ENCODE measurements around the gene TBX20.
A peak's percentile ranks its signal among the peaks of the same experiment; 100 is the strongest.
"Not testable (repeated sequence)": the region's sequence is repeated elsewhere in the genome, so short reads cannot be mapped to it uniquely, and the experiment has no call there.

The TBX20 gene

DNA sequence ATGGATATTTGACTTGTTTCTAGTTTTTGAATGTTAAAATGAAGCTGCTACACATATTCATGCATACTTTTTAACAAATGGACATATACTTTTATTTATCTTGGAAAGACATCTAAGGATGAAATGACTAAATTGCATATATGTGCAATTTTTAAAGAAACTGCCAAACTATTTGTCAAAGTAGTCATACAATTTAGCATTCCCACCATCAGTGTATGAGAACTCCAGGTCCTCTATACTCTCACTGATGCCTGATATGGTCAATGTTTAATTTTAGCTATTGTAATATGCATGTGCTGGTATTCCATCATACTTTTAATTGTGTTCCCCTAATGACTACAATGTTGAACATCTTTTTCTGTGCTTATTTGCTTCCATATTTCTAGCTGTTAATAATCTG lies 47.0 kb downstream of the TBX20 start:
- H3K4me3 ChIP-seq (ENCODE audit: low read length); DNase-seq (ENCODE audit: low read depth); H3K36me3 ChIP-seq (ENCODE audit: control insufficient read depth, insufficient read depth, low read length, severe bottlenecking); H3K9ac ChIP-seq (ENCODE audit: low read length); H3K9me3 ChIP-seq (ENCODE audit: control insufficient read depth, low read length); H3K4me1 ChIP-seq (ENCODE audit: control insufficient read depth, insufficient read depth, low read length); H3K27me3 ChIP-seq (replicated peaks; ENCODE audit: control insufficient read depth, insufficient read depth, low read length): not testable (repeated sequence)

DNA sequence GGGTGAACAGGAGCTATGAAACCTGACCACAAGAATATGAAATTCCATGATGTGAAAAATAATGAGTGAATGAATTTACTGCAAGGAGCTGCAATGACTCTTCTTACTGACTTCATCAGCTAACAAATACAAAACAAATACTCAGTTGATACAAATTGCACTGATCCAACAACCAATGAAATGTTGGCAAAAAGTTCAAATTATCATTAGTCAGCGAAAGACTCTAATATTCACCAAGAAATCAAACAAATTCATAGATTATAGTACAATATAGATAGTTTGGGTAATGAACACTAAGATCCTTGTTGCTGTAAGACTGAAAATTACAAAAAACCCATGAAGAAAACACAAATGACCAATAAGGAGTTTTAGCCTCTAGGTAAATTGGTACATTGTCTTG lies 49.0 kb downstream of the TBX20 start:
- not testable (repeated sequence) for DNase-seq (ENCODE audit: low read depth); H3K27me3 ChIP-seq (replicated peaks; ENCODE audit: control insufficient read depth, insufficient read depth, low read length); H3K4me3 ChIP-seq (ENCODE audit: low read length); H3K9me3 ChIP-seq (ENCODE audit: control insufficient read depth, low read length); H3K36me3 ChIP-seq (ENCODE audit: control insufficient read depth, insufficient read depth, low read length, severe bottlenecking); H3K4me1 ChIP-seq (ENCODE audit: control insufficient read depth, insufficient read depth, low read length); H3K9ac ChIP-seq (ENCODE audit: low read length)

DNA sequence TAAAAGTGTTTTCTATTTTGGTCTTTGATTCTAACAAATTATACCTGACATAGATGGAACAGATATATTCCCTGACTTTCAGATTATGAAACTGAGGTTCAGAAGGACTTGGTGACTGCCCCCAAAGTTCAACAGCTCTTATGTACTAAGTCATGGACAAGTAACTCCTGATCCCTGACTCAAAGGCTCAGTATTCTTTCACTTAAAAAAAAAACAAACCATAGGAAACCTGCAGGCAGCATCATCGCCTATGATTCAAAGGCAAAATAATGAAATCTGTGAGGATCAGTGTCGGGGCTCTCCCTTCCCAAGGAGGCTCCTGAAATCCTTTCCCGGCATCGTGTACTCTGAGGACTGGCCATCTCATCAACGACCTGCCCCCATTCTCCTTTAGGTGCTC lies 49.9 kb downstream of the TBX20 start:
- H3K4me1 ChIP-seq (ENCODE audit: control insufficient read depth, insufficient read depth, low read length); H3K4me3 ChIP-seq (ENCODE audit: low read length); H3K27me3 ChIP-seq (replicated peaks; ENCODE audit: control insufficient read depth, insufficient read depth, low read length); H3K9ac ChIP-seq (ENCODE audit: low read length); H3K9me3 ChIP-seq (ENCODE audit: control insufficient read depth, low read length); H3K36me3 ChIP-seq (ENCODE audit: control insufficient read depth, insufficient read depth, low read length, severe bottlenecking): not testable (repeated sequence)
- DNase-seq (ENCODE audit: low read depth), result peak; percentile 8

DNA sequence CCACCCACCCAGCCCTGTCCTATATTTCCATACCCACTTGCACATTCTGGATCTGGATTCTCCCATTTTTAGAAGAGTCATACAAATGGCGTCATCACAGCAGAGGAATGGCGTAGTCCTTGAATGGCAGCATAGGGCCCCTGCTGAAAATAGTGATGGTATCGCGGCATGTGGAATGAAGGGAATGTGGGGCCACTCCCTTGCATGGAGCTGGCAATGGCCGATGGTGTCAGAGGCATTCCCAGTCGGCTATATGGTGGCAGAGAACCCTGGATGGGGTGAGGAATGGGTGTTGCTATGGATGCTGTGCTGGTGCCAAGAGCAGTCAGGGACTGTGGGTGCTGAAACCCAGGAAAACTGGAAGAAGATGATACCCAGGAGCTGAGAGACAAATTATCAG lies 51.5 kb downstream of the TBX20 start:
- H3K9ac ChIP-seq (ENCODE audit: low read length); DNase-seq (ENCODE audit: low read depth); H3K9me3 ChIP-seq (ENCODE audit: control insufficient read depth, low read length); H3K4me1 ChIP-seq (ENCODE audit: control insufficient read depth, insufficient read depth, low read length); H3K4me3 ChIP-seq (ENCODE audit: low read length); H3K36me3 ChIP-seq (ENCODE audit: control insufficient read depth, insufficient read depth, low read length, severe bottlenecking); H3K27me3 ChIP-seq (replicated peaks; ENCODE audit: control insufficient read depth, insufficient read depth, low read length): not testable (repeated sequence)

DNA sequence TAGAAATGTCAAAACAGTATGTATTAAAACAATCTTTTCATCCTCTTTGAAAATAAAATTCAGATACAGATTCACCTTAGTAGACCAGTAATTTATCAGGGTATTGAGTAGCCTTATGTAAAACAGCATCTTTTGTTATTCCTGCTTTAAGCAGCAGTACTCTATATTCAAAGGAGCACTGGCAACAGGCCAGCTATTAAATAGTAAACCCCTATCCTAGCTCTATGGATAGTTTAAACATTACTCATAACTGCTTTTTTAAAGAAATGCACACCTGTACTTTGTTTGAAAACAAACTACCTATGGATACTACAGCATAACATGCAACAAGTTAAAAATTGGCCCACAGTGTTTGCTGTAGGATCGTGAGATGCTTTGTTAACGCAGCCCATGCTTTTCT lies 53.7 kb downstream of the TBX20 start:
- H3K9ac ChIP-seq (ENCODE audit: low read length); H3K4me1 ChIP-seq (ENCODE audit: control insufficient read depth, insufficient read depth, low read length); H3K27me3 ChIP-seq (replicated peaks; ENCODE audit: control insufficient read depth, insufficient read depth, low read length); H3K4me3 ChIP-seq (ENCODE audit: low read length); H3K9me3 ChIP-seq (ENCODE audit: control insufficient read depth, low read length); DNase-seq (ENCODE audit: low read depth); H3K36me3 ChIP-seq (ENCODE audit: control insufficient read depth, insufficient read depth, low read length, severe bottlenecking): not testable (repeated sequence)

DNA sequence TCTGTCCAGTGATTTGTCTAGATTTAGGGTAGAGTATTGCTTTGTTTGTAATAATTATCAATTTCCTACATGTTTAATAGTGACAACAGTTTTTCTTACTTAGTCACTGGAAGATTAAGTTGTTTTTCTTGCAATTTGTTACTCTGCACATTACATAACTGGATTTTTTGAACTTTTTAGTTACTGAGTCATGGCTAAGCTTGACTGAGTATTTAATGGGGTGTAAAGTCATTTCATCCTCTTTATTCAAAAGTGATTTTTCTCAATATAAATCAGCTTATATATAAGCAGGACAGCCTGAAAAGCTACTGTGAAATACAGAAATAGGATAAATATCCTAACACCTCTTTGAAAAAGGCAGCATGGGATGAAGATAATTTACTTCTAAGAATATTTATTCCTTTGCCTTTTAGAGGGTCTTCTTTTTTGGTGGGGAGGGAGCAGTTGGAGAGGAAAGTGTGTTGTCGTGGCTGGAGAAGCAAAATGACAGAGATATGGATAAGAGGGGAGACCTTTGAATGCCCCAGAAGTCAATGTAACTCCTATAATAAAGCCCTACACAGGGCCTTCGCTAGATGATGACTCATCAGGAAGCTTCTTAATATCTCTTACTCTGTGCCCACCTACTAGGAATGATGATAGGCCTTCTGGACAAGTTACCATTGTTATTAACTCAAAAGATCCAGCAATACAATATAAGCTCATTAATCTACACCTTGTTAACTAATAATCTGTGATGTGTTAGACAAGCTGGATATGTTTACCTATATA lies 55.3 kb downstream of the TBX20 start:
- not testable (repeated sequence) for H3K36me3 ChIP-seq (ENCODE audit: control insufficient read depth, insufficient read depth, low read length, severe bottlenecking); H3K27me3 ChIP-seq (replicated peaks; ENCODE audit: control insufficient read depth, insufficient read depth, low read length); H3K4me1 ChIP-seq (ENCODE audit: control insufficient read depth, insufficient read depth, low read length); H3K9me3 ChIP-seq (ENCODE audit: control insufficient read depth, low read length); H3K9ac ChIP-seq (ENCODE audit: low read length); H3K4me3 ChIP-seq (ENCODE audit: low read length)
- peak; percentile 12 for DNase-seq (ENCODE audit: low read depth)

DNA sequence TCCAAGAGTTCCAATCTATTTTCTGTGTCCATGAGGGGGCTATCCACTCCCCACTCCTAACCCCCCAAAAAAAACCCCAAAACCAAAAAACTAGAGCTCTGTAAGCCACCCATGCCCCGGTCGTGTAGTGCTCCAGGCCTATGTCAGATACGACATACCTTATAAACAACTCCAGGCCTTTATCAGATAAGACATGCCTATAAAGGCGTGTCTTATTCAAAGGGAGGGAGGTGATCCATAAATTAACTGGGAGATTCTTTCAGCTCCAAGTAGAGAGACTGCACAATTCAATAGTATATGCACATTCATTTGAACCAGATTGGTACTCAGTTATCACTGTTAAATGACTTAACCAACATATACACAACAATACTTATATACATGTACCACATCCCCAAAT lies 62.3 kb downstream of the TBX20 start:
- not testable (repeated sequence) for H3K4me1 ChIP-seq (ENCODE audit: control insufficient read depth, insufficient read depth, low read length); H3K9ac ChIP-seq (ENCODE audit: low read length); H3K27me3 ChIP-seq (replicated peaks; ENCODE audit: control insufficient read depth, insufficient read depth, low read length); H3K9me3 ChIP-seq (ENCODE audit: control insufficient read depth, low read length); DNase-seq (ENCODE audit: low read depth); H3K36me3 ChIP-seq (ENCODE audit: control insufficient read depth, insufficient read depth, low read length, severe bottlenecking); H3K4me3 ChIP-seq (ENCODE audit: low read length)

DNA sequence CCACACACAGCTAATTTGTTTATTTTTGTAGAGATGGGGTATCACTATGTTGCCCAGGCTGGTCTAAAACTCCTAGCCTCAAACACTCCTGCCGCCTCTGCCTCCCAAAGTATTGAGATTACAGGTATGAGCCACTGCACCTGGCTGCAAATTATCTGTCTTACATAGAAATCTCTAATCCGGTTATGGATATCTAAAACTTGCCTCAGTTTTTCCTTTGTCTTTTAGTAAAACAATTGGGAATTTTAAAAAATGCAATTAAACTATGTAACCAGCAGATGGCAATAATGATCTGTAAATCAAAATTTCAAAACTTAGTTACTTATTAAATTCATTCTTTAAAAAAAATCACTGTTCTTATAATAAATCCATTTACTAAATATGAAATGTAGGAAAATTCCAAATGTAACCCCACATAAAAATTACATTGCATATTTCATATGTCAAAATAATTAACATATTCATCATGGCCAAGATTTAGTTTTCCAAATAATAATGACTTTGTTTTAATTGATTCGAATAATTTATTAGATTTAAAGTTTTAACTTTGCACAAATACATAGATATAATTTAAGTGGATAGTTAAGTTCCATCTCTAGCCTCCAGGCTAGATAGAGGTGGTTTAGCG lies 63.6 kb downstream of the TBX20 start:
- not testable (repeated sequence) for H3K4me1 ChIP-seq (ENCODE audit: control insufficient read depth, insufficient read depth, low read length); DNase-seq (ENCODE audit: low read depth); H3K9ac ChIP-seq (ENCODE audit: low read length); H3K36me3 ChIP-seq (ENCODE audit: control insufficient read depth, insufficient read depth, low read length, severe bottlenecking); H3K27me3 ChIP-seq (replicated peaks; ENCODE audit: control insufficient read depth, insufficient read depth, low read length); H3K9me3 ChIP-seq (ENCODE audit: control insufficient read depth, low read length); H3K4me3 ChIP-seq (ENCODE audit: low read length)

DNA sequence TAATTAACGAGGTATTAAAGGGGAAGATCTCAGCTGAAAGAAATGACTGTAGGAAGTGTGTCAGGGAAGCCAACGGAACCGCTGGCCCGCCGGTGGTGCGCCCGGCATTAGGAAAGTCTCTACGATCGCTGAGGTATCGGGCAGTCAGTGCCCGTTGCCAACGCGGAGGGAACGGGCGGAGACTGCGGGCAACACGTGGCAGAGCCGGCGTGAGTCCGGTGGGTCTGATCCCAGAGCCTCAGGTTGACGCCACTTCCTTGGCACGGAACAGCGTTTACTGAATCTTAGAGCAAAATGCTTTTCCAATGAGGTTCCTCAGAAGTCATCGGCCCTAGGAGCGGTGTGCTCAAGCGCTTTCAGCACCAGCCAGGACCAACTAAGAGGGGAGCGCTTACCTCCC lies 67.1 kb downstream of the TBX20 start:
- H3K9ac ChIP-seq (ENCODE audit: low read length); H3K9me3 ChIP-seq (ENCODE audit: control insufficient read depth, low read length); H3K36me3 ChIP-seq (ENCODE audit: control insufficient read depth, insufficient read depth, low read length, severe bottlenecking); H3K4me1 ChIP-seq (ENCODE audit: control insufficient read depth, insufficient read depth, low read length); H3K27me3 ChIP-seq (replicated peaks; ENCODE audit: control insufficient read depth, insufficient read depth, low read length): not testable (repeated sequence)
- H3K4me3 ChIP-seq (ENCODE audit: low read length), result peak overlapping the region; percentile 74
- DNase-seq (ENCODE audit: low read depth), result peak; percentile 61

DNA sequence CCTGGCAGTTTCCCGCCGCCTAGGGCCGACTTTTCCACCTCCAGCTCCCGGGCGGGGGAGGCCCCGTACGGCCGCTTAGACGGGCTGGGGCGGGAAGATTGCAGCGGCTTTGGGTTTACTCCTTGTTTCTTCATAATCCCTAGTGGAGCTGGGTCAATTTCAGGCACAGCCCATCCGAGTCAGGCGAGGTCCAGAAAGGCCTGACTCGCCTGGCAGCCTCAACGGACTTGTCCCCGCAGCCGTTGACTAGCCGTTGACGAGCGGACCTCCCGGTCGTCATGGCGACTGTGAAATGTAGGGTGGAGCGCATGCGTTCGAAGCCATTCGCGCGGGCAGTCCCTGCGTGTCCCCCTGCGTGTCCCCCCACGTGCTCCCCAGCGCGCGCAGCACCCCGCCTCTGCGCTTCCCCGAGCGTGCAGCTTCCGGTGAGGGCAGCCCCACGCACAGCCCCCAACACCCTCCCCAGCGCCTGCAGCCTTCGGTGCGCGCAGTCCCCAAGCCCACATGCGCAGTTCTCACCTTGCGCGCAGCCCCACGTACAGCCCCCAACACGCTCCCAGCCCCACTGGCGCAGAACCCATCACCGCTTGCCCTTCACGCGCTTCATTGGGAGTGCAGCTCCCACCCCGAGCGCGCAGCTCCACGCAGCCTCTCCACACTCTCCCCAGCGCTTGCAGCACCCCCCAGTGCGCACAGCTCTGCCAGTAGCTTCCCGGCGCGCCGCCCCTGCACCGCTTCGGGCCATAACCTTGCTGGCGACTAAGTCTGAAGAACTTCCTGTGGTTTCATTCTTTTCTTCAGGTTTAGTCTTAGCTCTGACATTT lies 67.8 kb downstream of the TBX20 start:
- Histone ChIP-seq H3K4me3 (ENCODE audit: low read length) (peak overlapping the region; percentile 74), H3K27me3 (replicated peaks; ENCODE audit: control insufficient read depth, insufficient read depth, low read length) (peaks cover 9% of the 10 kb centered on the region), H3K36me3 (ENCODE audit: control insufficient read depth, insufficient read depth, low read length, severe bottlenecking) (no peaks in the 10 kb centered on the region), H3K4me1 (ENCODE audit: control insufficient read depth, insufficient read depth, low read length) (peaks cover 7% of the 10 kb centered on the region), H3K9ac (ENCODE audit: low read length) (no peak overlapping the region), H3K9me3 (ENCODE audit: control insufficient read depth, low read length) (no peaks in the 10 kb centered on the region)
- DNase-seq (ENCODE audit: low read depth), result peak; percentile 67

DNA sequence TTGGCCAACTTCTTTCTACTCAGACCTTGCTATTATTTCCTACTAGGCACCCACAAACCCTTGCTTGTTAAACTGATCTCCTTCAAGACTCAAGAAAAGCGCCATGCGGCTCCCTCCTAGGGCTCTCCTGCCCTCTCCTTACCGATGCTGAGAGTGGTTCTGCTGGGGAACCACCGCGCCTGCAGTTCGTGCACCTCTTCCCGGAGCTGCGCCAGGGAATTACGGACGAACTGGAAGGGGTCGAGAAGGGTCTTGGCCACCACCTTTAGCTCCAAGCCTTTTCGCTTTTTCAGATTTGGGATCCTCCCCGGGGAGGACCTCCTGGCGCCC lies 68.4 kb downstream of the TBX20 start:
- H3K27me3 ChIP-seq (replicated peaks; ENCODE audit: control insufficient read depth, insufficient read depth, low read length); H3K9ac ChIP-seq (ENCODE audit: low read length); H3K36me3 ChIP-seq (ENCODE audit: control insufficient read depth, insufficient read depth, low read length, severe bottlenecking); H3K9me3 ChIP-seq (ENCODE audit: control insufficient read depth, low read length); DNase-seq (ENCODE audit: low read depth); H3K4me1 ChIP-seq (ENCODE audit: control insufficient read depth, insufficient read depth, low read length): not testable (repeated sequence)
- H3K4me3 ChIP-seq (ENCODE audit: low read length), result peak overlapping the region; percentile 74
